ENCODE measurements around the gene ZWILCH.
A peak's percentile ranks its signal among the peaks of the same experiment; 100 is the strongest.

ZWILCH gene

DNA sequence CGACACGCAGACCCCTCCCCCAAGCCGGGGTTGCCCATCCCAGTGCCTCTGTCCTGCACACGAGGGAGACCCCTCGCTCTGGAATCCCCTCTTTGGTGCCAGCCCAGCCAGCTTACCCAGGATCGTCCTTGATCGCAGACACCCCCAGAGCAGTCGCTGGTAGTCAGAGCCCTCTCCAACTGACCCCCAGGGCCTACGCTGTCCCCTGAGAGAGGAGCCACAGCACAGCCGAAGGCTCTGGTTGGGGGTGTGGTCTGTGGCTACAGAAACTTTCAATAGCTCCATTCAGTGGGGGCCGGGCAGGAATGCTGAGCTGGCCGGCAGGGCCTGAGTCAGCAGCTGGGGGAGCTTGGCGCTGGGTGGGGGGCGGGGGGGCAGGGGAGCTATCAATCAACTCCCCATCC is 60.6 kb downstream of the ZWILCH start, which contains the start of gene LCTL:
Gene LCTL (minus strand): TSS at position 258 of the 404 bp plus-strand sequence. CDS start 633 bp downstream, outside the sequence.
- DNase-seq (ENCODE audit: extremely low read depth, low read depth) = no peak
- H3K4me3 ChIP-seq (replicated peaks; ENCODE audit: low read depth, low read length) = no peak within 1 kb of the TSS
- TF ChIP-seq, protein P1, sequence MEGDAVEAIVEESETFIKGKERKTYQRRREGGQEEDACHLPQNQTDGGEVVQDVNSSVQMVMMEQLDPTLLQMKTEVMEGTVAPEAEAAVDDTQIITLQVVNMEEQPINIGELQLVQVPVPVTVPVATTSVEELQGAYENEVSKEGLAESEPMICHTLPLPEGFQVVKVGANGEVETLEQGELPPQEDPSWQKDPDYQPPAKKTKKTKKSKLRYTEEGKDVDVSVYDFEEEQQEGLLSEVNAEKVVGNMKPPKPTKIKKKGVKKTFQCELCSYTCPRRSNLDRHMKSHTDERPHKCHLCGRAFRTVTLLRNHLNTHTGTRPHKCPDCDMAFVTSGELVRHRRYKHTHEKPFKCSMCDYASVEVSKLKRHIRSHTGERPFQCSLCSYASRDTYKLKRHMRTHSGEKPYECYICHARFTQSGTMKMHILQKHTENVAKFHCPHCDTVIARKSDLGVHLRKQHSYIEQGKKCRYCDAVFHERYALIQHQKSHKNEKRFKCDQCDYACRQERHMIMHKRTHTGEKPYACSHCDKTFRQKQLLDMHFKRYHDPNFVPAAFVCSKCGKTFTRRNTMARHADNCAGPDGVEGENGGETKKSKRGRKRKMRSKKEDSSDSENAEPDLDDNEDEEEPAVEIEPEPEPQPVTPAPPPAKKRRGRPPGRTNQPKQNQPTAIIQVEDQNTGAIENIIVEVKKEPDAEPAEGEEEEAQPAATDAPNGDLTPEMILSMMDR (IDR thresholded peaks at IDR 0.05; ENCODE audit: low read depth, low read length, missing control alignments) = no peak

DNA sequence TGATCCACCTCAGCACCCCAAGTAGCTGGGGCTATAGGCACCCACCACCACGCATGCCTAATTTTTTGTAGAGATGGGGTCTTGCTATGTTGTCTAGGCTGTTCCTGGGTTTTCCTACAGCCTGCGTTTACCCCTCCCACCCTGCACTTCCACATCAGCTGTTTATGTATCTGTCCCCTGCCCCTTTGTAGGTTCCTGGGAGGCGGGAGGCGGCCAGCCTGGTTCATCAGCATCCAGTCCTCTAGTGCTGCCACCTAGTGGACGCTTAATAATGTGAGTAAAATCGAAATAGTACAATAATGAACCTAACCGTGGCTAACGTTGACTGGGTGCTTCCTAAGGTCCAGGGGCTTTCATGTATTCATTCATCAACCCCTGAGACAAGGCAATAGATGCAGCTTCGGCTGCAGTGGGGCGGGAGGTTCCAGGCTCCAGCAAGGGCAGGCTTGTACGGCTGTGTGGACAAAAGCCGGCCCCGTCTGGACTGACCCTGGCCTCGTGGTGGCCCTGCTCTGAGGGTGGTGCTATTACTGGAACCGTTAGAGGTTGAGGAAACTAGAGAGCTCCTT is 61.9 kb downstream of the ZWILCH start:
- DNase-seq (ENCODE audit: extremely low read depth, low read depth) = peak; percentile 33
- TF ChIP-seq, protein P1 (IDR thresholded peaks at IDR 0.05; ENCODE audit: low read depth, low read length, missing control alignments) = peak; percentile 77
- no peak overlapping the region for H3K4me3 ChIP-seq (replicated peaks; ENCODE audit: low read depth, low read length)

DNA sequence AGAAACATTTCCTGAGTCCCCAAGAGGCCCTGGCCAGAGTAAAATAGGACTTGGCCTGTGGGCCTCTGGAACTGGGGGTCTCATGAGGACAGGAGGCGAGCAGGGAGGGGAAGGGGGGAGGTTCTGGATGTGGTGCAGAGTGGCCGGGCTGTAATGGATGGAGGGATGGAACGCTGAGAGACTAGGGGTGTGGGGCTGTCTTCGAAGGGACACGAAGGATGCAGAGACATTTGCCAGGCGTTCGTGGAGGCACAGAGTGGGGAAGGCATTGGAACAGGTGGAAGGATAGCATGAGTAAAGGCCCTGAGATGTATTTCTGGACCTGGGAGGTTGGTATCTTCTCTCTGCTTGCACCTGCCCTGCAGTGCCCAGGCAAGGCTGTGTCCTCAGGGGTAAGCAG is 62.8 kb downstream of the ZWILCH start:
- H3K4me3 ChIP-seq (replicated peaks; ENCODE audit: low read depth, low read length) = no peak overlapping the region
- TF ChIP-seq, protein P1 (IDR thresholded peaks at IDR 0.05; ENCODE audit: low read depth, low read length, missing control alignments) = no peak
- no peak for DNase-seq (ENCODE audit: extremely low read depth, low read depth)

DNA sequence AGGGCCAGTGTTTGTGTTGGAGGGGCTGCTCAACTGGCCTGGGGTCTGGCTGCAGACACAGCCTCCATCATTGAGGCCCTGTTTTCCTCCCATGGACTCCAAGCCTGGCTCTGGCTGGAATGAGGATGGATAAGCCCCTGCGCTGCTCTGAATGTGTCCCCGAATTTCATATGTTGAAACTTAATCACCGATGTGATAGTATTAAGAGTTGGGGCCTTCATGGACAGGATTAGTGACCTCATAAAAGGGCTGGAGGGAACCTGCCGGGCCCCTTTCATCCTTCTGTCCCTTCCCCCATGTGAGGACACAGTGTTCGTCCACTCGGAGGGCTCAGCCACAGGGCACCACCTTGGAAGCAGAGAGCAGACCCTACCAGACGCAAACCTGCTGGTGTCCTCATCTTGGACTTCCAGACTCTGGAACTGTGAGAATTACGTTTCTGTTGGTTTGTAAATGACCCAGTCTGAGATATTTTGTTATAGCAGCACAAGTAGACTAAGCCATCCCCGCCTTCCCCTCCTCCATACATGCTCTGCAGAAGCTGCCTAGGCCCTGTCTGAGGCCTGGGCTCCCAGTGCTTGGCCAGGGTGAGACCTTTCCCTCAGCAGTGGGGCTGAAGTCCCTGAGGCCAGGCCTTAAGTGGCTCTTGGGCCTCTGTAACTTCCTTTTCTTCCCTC is 64.5 kb downstream of the ZWILCH start:
- no peak for DNase-seq (ENCODE audit: extremely low read depth, low read depth)
- TF ChIP-seq, protein P1 (IDR thresholded peaks at IDR 0.05; ENCODE audit: low read depth, low read length, missing control alignments) = no peak
- no peak overlapping the region for H3K4me3 ChIP-seq (replicated peaks; ENCODE audit: low read depth, low read length)

DNA sequence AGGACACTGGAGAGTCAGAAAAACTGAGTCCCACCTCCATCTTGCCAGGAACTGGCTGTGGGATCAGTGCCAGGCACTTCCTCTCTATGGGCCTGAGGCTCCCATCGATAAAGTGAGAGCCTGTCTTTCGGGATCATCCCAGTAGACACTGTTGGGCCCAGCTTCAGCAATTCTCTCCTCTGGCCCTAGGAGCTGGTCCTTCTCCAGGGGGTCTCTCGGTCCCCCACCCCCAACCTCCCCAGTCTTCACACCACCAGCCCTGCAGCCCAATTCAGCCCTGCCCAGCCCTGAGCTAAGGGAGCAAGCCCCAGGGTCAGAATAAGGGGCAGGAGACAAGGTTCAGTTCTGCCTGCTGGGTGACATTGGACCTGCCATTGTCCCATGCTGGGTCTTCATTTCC is 65.2 kb downstream of the ZWILCH start:
- H3K4me3 ChIP-seq (replicated peaks; ENCODE audit: low read depth, low read length) = no peak overlapping the region
- TF ChIP-seq, protein P1 (IDR thresholded peaks at IDR 0.05; ENCODE audit: low read depth, low read length, missing control alignments) = no peak

DNA sequence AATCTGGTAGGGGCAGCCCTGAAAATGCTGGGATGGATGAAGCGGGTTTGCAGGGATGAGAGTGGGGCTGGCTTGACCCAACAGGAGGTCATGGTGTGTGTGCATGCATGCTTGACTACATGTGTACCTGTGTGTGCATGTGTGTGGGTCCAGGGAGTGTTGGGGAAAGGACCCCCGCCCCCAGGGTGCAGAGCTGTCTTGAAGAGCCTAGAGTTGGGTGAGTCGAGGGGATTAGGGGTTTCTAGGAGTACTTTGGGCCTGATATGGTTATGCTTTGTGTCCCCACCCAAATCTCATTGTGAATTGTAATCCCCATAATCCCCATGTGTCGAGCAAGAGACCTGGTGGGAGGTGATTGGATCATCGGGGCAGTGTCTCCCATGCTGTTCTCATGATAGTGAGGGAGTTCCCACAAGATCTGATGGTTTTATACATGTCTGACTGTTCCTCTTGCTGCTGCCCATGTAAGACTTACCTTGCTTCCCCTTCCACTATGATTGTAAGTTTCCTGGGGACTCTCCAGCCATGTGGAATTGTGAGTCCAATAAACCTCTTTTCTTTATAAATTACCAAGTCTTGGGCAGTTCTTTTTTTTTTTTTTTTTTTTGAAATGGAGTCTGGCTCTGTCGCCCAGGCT is 65.8 kb downstream of the ZWILCH start:
- TF ChIP-seq, protein P1 (IDR thresholded peaks at IDR 0.05; ENCODE audit: low read depth, low read length, missing control alignments) = no peak
- DNase-seq (ENCODE audit: extremely low read depth, low read depth) = no peak
- H3K4me3 ChIP-seq (replicated peaks; ENCODE audit: low read depth, low read length) = no peak overlapping the region

More for the DNA sequence above, 65.2 kb downstream of the ZWILCH start:
- DNase-seq (ENCODE audit: extremely low read depth, low read depth) = no peak
